GM12874 (cell line): ENCODE data around the gene CSF3.

ENCODE experiments used
- TF ChIP-seq, protein P1 (sequence below): IDR thresholded peaks from 2 replicates; pipeline ENCODE4 v1.5.1; 2011; ENCODE audit warnings: low read depth, mild to moderate bottlenecking, control low read depth, low read length, moderate library complexity; ENCODE audit not compliant: insufficient read depth

The CSF3 gene

DNA sequence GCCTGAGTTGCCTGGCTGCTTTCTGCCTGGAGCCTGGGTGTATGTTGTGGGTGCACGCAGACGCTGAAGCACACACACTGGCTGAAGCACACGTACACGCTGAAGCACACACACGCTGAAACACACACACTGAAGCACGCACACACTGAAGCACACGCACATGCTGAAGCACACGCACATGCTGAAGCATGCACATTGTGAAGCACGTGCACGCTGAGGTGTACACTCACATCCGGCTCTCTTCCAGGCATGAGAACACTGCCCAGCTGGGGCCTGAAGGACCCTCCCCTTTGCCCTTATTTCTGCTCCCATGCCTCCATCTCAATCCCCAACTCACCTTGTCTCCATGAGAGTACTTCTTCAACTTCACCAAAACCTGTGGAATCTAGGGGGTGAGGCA lies 16.5 kb downstream of the CSF3 start:
- TF ChIP-seq, protein P1, sequence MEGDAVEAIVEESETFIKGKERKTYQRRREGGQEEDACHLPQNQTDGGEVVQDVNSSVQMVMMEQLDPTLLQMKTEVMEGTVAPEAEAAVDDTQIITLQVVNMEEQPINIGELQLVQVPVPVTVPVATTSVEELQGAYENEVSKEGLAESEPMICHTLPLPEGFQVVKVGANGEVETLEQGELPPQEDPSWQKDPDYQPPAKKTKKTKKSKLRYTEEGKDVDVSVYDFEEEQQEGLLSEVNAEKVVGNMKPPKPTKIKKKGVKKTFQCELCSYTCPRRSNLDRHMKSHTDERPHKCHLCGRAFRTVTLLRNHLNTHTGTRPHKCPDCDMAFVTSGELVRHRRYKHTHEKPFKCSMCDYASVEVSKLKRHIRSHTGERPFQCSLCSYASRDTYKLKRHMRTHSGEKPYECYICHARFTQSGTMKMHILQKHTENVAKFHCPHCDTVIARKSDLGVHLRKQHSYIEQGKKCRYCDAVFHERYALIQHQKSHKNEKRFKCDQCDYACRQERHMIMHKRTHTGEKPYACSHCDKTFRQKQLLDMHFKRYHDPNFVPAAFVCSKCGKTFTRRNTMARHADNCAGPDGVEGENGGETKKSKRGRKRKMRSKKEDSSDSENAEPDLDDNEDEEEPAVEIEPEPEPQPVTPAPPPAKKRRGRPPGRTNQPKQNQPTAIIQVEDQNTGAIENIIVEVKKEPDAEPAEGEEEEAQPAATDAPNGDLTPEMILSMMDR: no peak

DNA sequence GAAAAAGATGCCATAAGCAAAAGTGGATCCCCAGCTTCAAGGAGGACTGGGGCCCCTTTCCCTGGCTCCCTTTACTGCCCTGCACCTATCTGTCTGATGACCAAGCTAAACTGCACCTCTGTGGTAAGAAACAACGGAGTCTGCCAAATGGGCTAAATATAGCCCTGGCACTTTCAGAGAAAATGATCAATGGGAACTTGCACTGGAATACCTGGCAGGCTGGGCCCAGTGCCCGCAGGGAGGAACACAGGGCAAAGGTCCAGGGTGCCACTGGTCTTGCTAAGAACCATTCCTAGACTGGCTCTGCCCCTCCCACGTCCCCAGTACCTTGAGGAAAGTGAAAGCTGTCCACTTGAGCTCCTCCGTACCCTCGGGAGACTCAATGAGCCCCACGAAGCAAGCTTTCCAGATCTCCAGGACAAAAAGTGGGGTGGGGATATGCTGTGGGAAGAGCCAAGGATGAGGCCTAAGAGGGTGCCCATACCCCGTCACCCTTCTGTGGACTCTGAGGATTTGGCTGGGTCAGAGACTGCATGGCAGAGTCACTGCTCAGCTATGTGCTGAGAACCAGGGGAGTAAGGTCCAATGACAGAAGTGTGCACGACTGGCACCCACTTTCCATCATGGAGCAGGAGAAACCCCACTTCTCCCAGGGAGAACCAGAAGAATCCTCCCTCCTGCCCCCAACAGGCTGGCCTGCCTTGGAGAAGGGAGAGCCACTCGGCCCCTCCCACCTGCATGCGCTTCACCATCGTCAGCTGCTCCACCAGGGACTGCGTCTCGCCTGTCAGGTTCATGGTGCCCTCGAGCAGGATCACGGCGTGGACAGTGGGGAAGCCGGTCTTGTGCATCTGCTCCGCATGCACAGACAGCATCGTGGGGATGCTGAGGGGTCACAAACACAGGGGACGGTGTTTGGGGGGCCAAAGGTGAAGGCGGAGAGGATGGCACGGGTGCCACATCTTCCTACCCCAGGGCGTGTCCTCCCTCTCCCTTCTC lies 17.4 kb downstream of the CSF3 start:
- TF ChIP-seq, protein P1: no peak

DNA sequence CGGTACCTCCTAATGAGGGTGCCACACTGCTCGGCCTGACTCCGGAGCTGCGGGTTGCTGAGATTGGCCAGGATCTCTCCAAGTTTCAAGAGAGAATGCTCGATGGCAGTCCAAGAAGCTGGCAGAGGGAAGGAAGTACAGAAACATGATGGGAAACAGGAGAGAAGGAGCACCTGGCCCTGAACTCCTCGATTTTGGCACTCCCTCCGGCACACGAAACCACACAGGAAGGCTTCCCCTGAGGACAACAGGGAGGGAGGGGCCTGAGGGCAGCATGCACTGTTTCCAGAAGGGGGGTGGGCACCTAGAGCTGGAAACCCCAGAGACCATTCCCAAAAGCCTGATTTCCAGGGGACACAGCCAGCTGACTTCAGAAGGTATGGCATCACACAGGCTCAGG lies 18.1 kb downstream of the CSF3 start:
- TF ChIP-seq, protein P1: no peak

DNA sequence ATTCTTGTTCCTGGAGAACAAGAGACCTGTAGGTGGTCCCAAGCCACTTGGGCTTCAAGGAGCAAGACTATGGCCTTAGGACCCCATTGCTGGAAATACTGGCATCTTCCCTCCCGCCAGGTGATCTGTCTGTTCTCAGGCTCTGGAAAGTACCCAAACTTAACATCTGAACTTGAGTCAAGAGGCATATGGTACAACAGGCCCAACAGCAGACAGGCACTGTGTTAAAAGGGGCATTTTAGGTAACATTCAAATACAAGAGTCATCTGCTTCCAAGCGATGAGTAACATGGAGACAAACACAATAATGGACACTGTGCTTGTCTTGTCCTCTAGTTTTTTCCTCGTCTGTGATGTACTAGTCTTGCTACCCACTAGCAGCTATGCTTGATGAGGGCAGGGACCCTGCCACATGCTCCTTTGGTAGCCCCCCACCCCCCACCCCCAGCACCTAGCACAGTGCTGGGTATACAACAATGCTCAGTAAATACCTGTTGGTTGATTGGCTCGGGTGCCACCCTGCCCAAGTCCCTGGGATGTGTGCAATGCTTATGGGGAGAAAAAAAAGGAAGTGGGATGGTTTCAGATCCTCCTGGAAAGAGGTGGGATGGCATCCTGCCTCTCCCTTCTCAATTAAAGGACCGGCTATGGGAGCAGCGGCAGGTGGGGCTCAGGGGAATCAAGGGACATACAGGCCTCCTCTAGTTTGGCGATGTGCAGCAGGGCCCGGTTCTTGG lies 19.4 kb downstream of the CSF3 start:
- TF ChIP-seq, protein P1: no peak

DNA sequence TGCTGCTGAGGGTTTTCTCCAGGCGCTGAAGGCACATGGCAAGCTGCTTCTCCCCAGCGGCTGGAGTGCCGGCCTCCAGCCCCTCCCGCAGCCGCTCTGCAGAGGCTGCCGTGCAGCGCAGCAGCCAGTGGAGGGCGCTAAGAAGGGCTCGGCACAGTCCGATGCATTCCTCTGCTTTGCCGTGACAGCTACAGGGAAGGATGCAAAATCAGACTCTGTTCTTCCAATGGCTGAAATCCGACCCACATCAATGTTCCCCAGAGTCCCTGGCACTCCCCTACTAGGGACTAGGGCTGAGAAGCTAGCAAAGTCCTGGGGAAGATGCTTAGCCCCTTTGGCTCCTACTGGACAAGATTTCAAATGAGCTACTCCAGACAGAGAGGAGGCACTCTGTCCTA lies 19.9 kb downstream of the CSF3 start:
- TF ChIP-seq, protein P1: peak; percentile 57

DNA sequence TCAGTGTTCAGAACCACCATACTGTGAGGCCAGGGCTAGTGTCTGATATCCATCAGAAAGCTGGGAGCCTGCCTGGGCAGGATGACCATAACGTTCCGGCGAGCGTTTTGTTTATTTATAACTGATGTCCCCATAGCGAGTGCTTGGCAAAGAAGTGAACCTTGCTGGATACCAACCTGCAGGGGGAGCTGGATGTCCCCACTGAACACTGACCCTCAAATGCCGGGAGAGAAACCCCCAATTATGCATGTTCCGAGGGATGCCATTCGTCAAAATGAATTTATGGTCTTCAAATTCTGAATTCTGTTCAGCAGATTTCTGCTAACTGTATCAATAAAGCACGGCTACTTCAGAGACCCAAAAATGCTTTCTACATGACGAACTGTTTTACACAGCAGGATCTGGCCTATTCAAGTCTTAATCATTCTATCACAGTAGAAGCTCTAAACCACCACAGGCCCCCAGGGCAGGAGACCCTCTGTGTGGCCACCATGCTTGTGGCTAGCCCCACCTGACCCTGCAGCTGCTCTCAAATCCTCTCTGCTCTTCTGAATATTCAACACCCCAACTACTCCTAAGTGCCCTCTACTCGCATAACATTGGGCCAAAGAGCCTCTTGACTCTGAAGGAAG lies 23.8 kb downstream of the CSF3 start:
- TF ChIP-seq, protein P1: peak; percentile 41

DNA sequence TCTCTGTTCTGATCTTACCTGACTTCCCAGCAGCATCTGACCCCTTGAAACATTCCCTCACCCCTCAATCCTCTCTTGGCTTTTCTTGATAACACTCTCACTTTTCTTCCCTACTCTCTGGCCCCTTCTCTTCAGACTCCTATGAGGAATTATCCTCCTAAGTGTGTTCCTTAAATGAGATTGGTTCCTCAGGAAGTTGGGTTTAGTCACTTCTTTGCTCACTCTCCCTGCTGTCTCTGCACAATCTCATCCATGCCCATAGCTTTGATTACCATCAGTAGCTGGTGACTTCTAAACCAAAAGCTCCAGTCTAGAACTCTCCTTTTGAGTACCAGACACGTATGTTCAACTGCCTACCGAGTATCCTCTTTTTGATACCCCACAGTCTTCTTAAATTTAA lies 26.0 kb downstream of the CSF3 start:
- TF ChIP-seq, protein P1: no peak
